ENCODE data around the gene CACNB4. TPM values are rescaled to one million over a fixed set of nuclear protein-coding genes. Genes with fewer than 3 reads are reported as not detected.

Gene CACNB4
- total RNA-seq, 2 donors from 2014 or later = 0.93 to 0.95 TPM

GRCh38 chr2:152083202-152083875 lies 15.5 kb downstream of the CACNB4 start:
- no peaks in the 10 kb centered on the region for H3K9me3 Mint-ChIP-seq
- TF ChIP-seq, protein P1, sequence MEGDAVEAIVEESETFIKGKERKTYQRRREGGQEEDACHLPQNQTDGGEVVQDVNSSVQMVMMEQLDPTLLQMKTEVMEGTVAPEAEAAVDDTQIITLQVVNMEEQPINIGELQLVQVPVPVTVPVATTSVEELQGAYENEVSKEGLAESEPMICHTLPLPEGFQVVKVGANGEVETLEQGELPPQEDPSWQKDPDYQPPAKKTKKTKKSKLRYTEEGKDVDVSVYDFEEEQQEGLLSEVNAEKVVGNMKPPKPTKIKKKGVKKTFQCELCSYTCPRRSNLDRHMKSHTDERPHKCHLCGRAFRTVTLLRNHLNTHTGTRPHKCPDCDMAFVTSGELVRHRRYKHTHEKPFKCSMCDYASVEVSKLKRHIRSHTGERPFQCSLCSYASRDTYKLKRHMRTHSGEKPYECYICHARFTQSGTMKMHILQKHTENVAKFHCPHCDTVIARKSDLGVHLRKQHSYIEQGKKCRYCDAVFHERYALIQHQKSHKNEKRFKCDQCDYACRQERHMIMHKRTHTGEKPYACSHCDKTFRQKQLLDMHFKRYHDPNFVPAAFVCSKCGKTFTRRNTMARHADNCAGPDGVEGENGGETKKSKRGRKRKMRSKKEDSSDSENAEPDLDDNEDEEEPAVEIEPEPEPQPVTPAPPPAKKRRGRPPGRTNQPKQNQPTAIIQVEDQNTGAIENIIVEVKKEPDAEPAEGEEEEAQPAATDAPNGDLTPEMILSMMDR (conservative IDR thresholded peaks at IDR 0.05) = no peak
- no peak overlapping the region for H3K4me3 ChIP-seq (ENCODE audit: low read length)
- no peaks in the 10 kb centered on the region for H3K36me3 Mint-ChIP-seq (ENCODE audit: low read depth)
- no peak for DNase-seq
- no peak overlapping the region for H3K27ac ChIP-seq (ENCODE audit: low read depth, low read length)
- WGBS, 2 experiments (ENCODE audit: insufficient coverage in 1 of 2, insufficient read length in 1 of 2) = 90 to 96% methylated on average over 6 of the region's 6 CpGs
- H3K27ac Mint-ChIP-seq = no peak overlapping the region
- H3K36me3 ChIP-seq (ENCODE audit: control insufficient read depth, insufficient read depth, low read length) = no peaks in the 10 kb centered on the region
- H3K27me3 ChIP-seq (ENCODE audit: control insufficient read depth, insufficient read depth, low read length, poor library complexity, severe bottlenecking) = no peaks in the 10 kb centered on the region
- no peaks in the 10 kb centered on the region for H3K9me3 ChIP-seq (ENCODE audit: control insufficient read depth, low read length)
- H3K9ac ChIP-seq (ENCODE audit: extremely low read depth, low read length, poor library complexity, severe bottlenecking) = no peak overlapping the region
- H3K4me1 ChIP-seq (ENCODE audit: control insufficient read depth, insufficient read depth, low read length) = no peaks in the 10 kb centered on the region
- H3K27me3 Mint-ChIP-seq (ENCODE audit: insufficient read depth) = peaks cover 2% of the 10 kb centered on the region
- H3K4me1 Mint-ChIP-seq = no peaks in the 10 kb centered on the region
- no peak overlapping the region for H3K4me3 Mint-ChIP-seq

DNA sequence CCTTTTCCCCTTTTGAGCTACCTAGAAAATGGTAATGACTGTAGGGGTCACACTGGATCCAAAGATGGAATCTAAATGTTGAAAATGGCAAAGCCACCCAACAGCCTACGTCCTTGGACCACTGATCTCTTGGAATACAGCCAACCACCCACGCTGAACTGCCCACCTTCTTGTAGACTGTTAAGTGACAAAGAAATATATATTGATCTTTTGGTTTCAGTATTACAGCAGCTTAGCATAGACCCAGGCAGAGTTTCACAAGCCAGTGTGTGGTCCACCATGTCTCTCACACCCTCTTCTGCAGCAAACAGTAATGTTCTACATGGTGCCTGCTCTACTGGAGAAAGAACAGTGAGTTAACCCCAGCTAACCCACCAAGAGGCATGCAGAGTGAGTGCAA lies 20.2 kb downstream of the CACNB4 start:
- Histone ChIP-seq H3K9me3 (ENCODE audit: control insufficient read depth, low read length) (no peaks in the 10 kb centered on the region), H3K4me1 (ENCODE audit: control insufficient read depth, insufficient read depth, low read length) (no peaks in the 10 kb centered on the region), H3K27me3 (ENCODE audit: control insufficient read depth, insufficient read depth, low read length, poor library complexity, severe bottlenecking) (no peaks in the 10 kb centered on the region), H3K36me3 (ENCODE audit: control insufficient read depth, insufficient read depth, low read length) (no peaks in the 10 kb centered on the region), H3K4me3 (ENCODE audit: low read length) (no peak overlapping the region), H3K27ac (ENCODE audit: low read depth, low read length) (no peak overlapping the region), H3K9ac (ENCODE audit: extremely low read depth, low read length, poor library complexity, severe bottlenecking) (no peak overlapping the region)
- peaks cover 2% of the 10 kb centered on the region for H3K27me3 Mint-ChIP-seq (ENCODE audit: insufficient read depth)
- TF ChIP-seq, protein P1 (conservative IDR thresholded peaks at IDR 0.05) = no peak
- H3K4me3 Mint-ChIP-seq = no peak overlapping the region
- DNase-seq = no peak
- H3K36me3 Mint-ChIP-seq (ENCODE audit: low read depth) = no peaks in the 10 kb centered on the region
- H3K27ac Mint-ChIP-seq = no peak overlapping the region
- peaks cover 1% of the 10 kb centered on the region for H3K4me1 Mint-ChIP-seq
- WGBS, 2 experiments (ENCODE audit: insufficient coverage in 1 of 2, insufficient read length in 1 of 2) = 83 to 97% methylated on average over 1 to 2 of the region's 2 CpGs
- H3K9me3 Mint-ChIP-seq = no peaks in the 10 kb centered on the region

DNA sequence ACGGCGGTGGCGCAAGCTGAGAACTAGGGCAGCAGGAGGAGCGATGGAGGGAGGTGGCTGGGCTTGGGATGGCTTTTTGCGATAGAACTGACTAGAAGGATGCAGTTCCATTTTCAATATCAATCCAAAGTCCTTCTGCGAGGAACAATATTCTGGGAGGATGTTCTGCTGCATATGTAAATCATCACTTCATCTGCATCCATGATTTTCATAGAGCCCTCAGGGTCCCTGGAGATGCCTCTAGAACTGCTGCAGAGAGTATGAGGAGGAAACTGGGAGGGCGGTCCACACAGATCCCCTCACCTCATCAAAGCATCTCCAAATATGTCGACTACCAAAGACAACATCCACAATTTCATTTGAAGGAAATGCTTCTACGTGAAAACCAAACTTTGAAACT lies 20.8 kb downstream of the CACNB4 start:
- Mint-ChIP-seq H3K27me3 (ENCODE audit: insufficient read depth) (peaks cover 2% of the 10 kb centered on the region), H3K9me3 (no peaks in the 10 kb centered on the region), H3K4me1 (peaks cover 1% of the 10 kb centered on the region), H3K36me3 (ENCODE audit: low read depth) (no peaks in the 10 kb centered on the region), H3K27ac (no peak overlapping the region), H3K4me3 (no peak overlapping the region)
- 95% methylated on average over 6 to 9 of the region's 9 CpGs for WGBS, 2 experiments (ENCODE audit: insufficient coverage in 1 of 2, insufficient read length in 1 of 2)
- Histone ChIP-seq H3K9me3 (ENCODE audit: control insufficient read depth, low read length) (no peaks in the 10 kb centered on the region), H3K9ac (ENCODE audit: extremely low read depth, low read length, poor library complexity, severe bottlenecking) (no peak overlapping the region), H3K36me3 (ENCODE audit: control insufficient read depth, insufficient read depth, low read length) (no peaks in the 10 kb centered on the region), H3K4me3 (ENCODE audit: low read length) (no peak overlapping the region), H3K27me3 (ENCODE audit: control insufficient read depth, insufficient read depth, low read length, poor library complexity, severe bottlenecking) (no peaks in the 10 kb centered on the region), H3K4me1 (ENCODE audit: control insufficient read depth, insufficient read depth, low read length) (no peaks in the 10 kb centered on the region), H3K27ac (ENCODE audit: low read depth, low read length) (no peak overlapping the region)
- DNase-seq = no peak
- TF ChIP-seq, protein P1 (conservative IDR thresholded peaks at IDR 0.05) = no peak

Measured in endodermal cell (in vitro differentiated cells).